Fibroblast of upper back skin (primary cell): ENCODE data around the gene ERCC1.
A peak's percentile ranks its signal among the peaks of the same experiment; 100 is the strongest.
"Not testable (repeated sequence)": the region's sequence is repeated elsewhere in the genome, so short reads cannot be mapped to it uniquely, and the experiment has no call there.

Source experiments
- DNase-seq: peaks from one replicate; pipeline ENCODE4 v3.0.0-alpha.2; 2013

Gene ERCC1

DNA sequence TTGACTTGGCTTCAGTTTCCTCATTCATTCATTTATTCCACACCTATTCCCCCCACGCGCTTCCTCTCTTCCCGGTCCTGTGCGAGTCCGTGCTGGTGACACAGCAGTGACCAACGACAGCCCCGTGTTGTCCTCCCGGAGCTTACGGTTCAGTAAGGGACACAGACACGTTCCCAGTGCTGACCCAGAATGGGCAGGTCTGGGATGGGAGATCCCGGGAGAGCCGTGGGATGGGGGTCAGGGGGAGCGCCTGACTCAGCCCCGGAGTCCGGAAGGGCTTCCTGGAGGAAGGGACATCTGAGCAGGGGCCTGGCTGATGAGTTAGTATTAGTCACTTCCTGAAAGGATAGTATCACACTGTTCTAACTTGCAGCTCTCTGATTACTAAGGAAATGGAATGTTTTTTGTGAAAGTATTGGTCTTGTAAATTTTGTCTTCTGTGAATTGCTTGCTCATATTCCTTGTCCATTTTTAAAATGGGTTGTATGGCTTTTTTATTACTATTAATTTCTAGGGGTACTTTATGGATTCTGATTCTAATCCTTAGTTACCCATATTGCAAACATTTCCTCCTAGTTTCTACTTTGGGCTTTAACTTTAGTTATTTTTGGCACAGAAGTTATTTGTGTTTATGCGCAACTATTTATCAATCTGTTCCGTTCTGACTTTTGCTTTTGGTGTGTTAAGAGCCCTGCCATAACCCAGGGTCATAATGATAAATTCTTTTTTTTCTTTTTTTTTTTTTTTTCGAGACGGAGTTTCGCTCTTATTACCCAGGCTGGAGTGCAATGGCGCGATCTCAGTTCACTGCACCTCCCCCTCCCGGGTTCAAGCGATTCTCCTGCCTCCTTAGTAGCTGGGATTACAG lies 708 bp upstream of the ERCC1 start:
- peak; percentile 94 for DNase-seq

DNA sequence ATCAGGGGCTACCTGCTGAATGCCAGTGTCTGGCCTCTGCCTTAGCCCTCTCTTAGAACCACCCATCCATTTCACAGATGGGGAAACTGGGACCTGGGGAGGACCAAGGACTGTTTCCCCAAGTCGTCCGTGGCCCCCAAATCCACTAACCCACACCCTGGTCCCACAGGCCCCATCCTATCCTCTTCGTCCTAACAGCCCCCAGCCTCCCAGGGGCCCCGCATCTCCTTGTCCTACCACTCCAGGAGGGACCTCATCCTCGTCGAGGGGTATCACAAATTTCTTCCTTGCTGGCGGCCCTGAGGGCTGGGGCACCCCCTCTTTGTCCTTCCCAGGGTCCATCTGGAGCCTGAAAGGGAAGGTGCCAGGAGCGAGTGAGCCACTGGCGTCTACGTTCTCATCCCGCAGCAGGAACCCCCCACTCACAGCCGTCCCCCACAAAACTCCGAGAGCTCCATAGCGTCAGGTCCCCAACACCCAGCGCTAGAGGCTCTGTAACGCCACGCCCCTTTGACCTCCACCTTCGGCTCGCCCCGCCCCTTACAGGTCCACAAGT lies 606 bp downstream of the ERCC1 start:
- DNase-seq: no peak

DNA sequence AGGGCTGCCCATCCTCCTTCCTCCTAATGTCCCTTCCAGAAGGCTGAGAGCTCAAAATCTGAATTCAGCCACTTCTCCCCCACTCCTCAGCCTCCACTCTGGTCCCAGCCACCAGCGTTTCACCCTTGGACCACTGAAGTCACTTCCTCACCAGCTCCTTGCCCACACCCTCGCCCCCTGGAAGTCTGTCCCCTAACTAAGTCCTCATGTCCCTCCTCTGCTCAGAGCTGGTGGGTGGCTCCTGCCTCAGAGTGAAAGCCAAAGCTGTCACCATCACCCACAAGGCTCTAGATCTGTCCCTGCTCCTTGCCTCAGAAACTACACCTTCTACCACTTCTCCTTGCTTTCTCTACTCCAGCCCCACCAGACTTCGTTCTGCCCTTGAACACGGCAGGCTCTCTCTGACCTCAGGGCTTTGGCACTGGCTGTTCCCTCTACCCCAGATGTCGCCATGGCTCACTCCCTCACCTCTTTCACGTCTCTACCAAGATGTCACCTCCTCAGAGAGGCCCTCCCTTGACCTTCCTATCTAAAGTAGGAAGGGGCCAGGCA lies 1.7 kb downstream of the ERCC1 start:
- DNase-seq: no peak

DNA sequence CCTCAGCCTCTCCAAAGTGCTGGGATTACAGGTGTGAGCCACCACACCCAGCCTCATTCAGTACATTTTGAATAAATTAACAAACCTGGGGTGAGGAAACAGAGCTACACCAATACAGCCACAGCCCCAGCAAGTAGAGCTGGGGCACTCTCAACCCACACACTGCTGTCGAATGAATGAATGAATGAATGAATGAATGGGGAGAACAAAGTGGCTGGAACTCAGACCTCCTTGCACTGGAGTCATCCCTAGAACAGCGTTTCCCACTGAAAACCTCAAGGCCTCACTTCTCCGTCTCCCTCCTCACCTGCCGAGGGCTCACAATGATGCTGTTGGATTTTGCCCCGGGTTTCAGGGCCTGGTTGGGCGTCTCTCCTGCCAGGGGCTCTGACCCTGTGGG lies 2.8 kb downstream of the ERCC1 start:
- no peak for DNase-seq

DNA sequence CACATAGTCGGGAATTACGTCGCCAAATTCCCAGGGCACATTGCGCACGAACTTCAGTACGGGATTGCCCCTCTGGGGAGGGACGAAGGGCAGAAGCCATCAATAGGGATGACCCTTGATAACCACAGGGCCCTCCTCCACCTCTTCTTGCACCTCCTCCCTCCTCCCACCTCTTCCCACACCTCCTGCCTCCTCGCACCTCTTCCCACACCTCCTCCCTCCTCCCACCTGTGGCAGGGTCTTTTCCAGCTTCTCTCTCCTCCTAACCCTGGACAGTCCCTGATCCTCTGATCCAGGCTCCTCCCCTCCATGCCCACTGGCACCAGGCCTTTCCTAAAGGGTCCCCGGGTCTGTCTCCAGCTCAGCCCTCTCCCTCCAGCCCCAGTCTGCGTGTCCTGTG lies 3.4 kb downstream of the ERCC1 start:
- DNase-seq: no peak

DNA sequence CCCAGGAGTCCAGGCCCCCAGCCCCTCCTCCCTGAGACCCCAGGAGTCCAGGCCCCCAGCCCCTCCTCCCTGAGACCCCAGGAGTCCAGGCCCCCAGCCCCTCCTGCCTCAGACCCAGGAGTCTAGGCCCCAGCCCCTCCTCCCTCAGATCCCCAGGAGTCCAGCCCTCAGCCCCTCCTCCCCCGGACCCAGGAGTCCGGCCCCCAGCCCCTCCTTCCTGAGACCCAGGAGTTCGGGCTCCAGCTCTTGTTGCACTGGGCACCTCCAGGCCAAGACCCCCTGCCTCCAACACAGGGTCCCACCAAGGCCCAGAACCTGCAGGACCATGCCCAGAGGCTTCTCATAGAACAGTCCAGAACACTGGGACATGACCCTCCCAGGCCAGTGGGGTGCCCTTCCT lies 3.8 kb downstream of the ERCC1 start:
- no peak for DNase-seq

DNA sequence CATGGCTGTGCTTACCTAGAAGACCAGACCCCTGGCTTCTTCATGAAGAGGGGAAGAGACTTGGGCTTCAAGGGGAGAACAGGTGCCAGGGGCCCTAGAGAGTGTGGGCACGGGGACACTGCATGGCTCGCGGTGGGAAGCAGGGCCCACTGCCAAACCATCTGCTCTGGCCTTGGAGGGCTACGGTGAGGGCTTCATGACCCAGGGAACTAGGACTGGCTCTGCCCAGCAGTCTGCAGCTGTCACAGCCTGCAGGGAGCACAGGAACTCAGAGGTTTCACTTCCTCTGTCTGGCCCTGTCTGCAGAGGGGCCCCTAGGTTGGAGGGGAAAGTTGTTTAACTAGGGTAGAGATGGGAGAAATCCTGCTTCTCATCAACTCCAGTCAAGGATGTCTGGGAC lies 4.3 kb downstream of the ERCC1 start:
- DNase-seq: no peak

DNA sequence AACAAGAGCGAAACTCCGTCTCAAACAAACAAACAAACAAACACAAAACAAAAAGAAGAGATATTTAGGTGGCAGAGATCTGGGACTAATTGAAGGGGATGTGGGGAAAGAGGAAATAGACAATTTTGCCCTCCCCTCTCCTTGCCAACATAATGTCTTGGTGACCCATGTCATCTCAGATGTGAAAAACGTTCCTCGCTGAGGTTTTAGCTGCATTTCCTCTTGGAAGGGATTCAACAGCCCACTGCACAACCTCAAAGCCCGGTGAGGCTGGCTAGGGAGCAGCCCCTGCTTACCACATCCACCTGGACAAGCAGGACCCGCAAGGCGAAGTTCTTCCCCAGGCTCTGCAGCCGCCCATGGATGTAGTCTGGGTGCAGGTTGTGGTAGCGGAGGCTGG lies 4.9 kb downstream of the ERCC1 start:
- no peak for DNase-seq

DNA sequence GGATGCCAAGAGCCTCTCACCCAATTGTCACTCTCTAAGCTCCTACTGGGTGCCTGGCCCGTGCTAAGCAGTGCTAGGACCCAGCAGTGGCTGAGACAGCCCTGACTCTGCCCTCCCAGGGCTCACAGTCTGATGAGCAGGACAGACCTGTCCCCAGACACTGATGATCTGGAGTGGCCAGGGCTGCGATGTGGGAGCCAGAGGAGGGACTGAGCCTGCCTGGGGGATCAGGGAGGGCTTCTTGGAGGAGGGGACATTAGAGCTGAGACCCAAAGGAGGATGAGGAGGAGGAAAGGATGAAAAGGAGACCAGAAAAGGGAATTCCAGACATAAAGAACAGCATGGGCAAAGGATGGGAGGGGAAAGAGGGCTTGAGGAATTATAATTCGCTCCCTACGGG lies 6.6 kb downstream of the ERCC1 start:
- no peak for DNase-seq

DNA sequence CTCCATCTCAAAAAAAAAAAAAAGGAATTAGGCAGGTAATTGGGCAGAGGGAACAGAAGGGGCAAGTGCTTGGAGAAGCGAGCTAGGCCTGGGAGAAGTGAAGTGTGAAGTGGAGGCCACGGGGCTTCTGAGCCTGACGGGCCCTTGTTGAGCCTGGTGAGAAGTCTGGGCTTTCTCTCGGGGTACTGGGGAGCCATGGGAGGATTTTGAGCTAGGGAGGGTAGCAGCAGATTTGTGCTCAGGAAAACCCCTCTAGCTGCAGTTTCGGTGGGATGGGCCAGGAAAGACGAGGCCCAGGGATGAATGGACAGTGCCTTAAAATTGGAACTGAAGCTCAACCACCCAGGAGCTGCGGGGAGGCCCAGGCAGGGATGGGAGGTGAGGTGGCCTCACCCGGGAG lies 9.2 kb downstream of the ERCC1 start:
- no peak for DNase-seq

DNA sequence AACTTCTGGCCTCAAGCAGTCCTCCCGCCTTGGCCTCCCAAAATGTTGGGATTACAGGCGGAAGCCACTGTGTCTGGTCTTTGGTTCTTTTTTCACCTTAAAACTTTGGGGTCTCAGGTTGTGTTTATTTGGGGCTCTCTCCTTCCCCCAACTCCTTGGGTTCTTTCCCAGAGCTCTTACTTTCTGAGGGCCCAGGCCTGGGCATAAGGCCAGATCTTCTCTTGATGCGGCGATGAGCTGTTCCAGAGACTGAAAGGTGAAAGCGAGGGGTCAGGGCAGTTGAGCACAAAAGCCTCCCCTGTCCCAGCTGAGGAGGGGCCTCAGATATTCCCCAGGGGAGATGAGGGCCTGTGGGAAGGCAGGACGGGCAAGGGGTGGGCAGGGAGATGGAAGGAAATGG lies 10.2 kb downstream of the ERCC1 start:
- DNase-seq: no peak

DNA sequence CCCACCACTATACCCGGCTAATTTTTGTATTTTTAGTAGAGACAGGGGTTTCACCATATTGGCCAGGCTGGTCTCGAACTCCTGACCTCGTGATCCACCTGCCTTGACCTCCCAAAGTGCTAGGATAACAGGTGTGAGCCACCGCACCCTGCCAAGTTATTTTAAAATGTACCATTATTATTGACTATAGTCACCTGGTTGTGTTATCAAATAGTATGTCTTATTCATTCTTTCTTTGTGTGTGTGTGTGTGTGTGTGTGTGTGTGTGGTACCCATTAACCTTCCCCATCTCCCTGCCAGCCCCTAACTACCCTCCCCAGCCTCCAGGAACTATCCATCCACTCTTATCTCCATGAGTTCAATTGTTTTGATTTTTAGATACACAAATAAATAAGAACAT lies 13.4 kb downstream of the ERCC1 start:
- not testable (repeated sequence) for DNase-seq

DNA sequence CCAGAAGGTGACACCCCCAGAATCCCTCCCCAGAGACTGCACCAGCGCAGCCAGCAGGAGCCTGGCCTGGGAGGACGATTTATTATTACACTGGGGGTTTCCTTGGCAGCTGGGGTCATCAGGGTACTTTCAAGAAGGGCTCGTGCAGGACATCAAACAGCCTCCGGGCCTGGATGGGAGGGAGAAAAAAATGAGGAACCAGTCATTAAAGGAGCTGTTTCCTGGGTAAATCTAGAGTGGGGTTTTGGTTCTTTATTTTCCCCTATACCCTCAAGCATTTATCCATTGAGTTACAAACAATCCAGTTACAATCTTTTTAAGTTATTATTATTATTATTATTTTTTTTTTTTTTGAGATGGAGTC lies 14.2 kb downstream of the ERCC1 start:
- no peak for DNase-seq

DNA sequence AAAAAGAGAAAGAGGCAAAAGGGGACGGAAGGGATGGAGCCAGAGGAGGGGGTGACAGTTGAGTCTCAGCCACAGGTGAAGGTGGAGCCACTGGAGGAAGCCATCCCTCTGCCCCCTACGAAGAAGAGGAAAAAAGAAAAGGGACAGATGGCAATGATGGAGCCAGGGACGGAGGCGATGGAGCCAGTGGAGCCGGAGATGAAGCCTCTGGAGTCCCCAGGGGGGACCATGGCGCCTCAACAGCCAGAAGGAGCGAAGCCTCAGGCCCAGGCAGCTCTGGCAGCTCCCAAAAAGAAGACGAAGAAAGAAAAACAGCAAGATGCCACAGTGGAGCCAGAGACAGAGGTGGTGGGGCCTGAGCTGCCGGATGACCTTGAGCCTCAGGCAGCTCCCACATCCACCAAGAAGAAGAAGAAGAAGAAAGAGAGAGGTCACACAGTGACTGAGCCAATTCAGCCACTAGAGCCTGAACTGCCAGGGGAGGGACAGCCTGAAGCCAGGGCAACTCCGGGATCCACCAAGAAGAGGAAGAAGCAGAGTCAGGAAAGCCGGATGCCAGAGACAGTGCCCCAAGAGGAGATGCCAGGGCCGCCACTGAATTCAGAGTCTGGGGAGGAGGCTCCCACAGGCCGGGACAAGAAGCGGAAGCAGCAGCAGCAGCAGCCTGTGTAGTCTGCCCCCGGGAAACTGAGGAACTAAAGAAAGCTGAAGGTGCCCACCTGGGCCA lies 14.7 kb downstream of the ERCC1 start:
- DNase-seq: no peak

DNA sequence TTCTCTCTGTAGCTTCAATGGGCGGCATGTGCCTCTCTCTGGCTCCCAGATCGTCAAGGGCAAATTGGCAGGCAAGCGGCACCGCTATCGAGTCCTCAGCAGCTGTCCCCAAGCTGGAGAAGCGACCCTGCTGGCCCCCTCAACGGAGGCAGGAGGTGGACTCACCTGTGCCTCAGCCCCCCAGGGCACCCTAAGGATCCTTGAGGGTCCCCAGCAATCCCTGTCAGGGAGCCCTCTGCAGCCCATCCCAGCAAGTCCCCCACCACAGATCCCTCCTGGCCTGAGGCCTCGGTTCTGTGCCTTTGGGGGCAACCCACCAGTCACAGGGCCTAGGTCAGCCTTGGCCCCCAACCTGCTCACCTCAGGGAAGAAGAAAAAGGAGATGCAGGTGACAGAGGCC lies 15.6 kb downstream of the ERCC1 start:
- no peak for DNase-seq

DNA sequence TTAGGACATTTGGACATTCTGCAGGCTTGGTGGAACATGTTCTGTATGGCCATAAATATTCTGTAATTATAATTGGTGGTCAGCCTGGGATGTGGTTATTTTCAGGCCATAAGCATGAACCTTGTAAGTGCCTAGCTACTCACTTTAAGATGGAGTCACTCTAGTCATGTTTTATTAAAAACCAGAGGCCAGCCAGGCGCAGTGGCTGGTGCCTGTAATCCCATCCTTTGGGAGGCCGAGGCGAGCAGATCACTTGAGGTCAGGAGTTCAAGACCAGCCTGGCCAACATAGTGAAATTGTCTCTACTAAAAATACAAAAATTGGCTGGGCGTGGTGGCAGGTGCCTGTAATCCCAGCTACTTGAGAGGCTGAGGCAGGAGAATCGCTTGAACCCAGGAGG lies 16.1 kb downstream of the ERCC1 start:
- not testable (repeated sequence) for DNase-seq

DNA sequence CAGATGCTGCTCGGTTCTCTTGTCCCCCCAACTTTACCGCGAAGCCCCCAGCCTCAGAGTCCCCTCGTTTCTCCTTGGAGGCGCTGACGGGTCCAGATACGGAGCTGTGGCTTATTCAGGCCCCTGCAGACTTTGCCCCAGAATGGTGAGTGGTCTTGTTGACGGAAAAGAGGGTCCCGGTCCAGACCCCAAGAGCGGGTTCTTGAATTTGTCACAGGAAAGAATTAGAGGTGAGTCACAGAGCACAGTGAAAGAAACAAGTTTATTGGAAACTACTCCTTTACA lies 16.7 kb downstream of the ERCC1 start:
- DNase-seq: no peak

DNA sequence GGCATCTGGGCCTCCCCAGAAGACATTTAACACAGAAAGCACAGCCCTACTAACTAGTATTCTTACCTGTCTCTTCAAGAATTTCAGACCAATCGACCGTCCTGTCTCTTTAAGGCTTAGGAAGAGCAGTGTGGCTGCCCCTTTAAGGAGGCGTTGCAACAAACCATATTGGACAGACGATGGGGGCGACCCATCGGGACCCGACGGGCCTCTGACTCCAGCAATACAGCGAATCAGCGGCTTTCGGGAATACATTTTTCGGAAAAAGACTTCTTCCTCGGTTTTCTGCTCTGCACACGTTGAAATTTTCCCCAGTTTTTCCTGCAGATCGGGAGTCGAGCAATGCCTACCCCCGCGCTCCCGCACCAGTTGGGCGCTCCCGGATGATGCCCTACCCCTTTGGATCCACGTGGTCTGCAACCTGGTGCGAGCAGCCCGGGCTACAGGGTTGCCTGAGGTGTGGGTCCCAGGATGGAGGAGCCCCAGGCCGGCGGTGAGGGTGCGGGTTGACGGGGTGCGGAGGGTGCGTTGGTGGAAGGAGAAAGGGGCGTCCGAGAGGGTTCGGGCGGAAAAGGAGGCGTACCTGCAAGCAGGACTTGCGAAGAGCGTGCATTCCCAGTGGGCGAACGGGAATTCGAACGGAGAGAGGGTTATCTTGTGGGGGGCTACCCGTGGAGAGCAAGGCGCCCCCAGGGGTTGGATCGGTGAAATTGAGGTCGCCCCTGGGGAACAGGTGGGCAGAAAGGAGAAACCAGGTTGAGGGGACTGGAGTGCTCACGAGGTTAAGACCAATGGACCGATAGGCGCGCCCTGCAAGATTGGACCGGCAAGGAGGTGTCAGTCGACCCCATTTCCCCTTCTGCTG lies 17.3 kb downstream of the ERCC1 start, which contains the start of gene POLR1G:
POLR1G (plus strand) TSS at position 419 of the 865 bp plus-strand sequence; CDS start at position 472, 53 bp downstream.
- DNase-seq: peak; percentile 80

DNA sequence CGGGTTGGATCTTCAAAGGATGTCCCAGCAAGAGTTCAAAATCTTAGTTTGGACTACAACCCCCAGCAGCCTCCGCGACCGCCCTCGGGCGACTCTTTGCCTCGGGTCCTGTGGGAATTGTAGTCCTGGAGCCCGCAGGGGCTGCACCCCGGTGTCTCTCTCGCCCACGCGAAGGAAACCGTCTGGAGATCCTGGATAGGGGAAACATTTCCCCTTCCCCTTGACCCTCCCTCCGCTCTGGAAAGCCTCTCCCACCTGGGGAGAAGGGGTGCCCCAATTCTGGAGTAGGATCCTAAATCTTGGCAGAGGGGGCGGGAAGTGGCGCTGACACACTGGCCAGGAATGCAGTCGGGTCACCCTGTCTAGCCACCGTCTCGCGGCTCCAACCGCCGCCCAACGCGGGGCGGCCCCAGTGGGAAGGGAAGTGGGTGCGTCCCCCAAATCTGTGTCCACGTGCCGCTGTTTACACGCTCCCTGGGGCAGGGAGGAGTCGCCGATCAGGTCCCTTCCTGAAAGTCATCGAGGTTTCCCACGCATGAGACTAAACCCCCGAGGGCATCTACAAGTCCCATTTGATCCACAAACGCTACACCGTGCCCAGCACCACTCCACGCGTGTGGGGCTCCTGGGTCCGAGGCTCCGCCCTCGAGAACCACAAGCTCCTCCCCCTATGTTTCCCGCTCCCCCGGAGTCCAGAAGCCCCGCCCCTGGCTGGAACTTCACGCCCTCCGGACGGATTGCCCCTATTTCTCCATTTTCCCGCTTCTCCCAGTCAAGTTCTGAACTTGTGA lies 18.1 kb downstream of the ERCC1 start:
- peak; percentile 94 for DNase-seq

DNA sequence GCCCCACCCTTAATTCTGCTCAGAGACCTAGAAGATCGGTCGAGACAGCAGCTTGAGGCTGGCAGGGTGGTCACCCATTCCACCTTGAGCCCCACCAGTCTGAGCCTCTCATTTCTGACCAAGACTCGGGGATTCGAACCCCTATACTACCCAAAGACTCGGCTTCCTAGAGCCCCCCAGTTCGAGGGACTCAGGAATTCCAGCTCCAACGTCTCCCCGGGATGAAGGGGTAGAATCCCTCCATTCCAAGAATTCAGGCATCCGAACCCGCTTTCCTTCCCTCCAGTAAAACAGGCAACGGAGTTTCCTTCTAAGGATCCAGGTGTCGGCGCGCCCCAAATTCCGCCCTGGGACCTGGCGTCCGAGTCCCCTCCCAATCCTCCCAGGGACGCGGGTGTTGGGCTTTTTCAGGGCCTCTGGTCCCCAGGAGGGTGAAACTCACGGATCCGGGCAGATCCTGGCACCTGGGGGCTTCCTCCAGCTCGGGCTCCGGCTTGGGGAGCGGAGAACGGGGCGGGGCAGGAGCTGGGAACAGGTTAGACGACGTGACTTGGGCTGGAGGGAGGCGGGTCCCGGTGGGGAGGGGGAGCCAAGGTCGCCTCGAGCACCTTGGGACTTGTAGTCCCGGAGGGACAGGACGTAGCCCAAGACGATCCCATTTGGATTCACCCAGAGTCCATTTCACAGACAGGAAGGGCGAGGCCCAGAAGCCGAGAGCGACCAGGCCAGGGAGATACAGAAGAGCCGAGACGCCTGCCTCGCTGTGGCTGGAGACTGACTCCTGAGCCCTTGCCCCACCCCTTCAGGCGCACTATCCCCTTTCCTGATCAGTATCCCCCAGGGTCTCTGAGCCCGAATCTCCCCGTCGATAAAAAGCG lies 18.9 kb downstream of the ERCC1 start, which contains the start of gene PPP1R13L:
PPP1R13L (minus strand) TSS at position 513 of the 878 bp plus-strand sequence. CDS start 6,751 bp downstream, outside the sequence.
- peak; percentile 82 for DNase-seq
